ENCODE results near the gene SPDYE1. TPM values are rescaled to one million over a fixed set of nuclear protein-coding genes. Genes with fewer than 3 reads are reported as not detected.

Gene SPDYE1
- total and polyA plus RNA-seq, 8 donors = 1.4 to 2.5 (median 1.8) TPM; not detected in 2

DNA sequence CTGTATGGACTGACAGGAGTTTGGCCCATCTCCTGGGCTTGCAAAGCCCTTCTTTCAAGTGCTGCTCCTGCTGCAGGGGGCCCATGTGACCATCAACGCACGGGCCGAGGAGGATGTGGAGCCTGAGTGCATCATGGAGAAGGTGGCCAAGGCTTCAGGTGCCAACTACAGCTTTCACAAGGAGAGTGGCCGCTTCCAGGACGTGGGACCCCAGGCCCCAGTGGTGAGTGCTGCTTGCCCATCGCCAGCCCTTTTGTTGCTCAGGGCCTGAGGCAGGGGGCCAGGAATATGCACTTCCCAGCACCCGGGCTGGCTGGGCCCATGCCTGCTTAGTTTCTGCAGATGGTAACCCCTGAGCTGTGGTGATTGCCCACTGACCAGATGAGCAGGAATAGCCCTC, 59.0 kb downstream of the SPDYE1 start:
- intact Hi-C loops (cut with DNase I) = no loop called here
- no peaks in the 10 kb centered on the region for H3K9me3 ChIP-seq
- H3K36me3 ChIP-seq = peaks cover 0 to 100% of the 10 kb centered on the region in 2 donors
- H3K27me3 ChIP-seq = no peaks in the 10 kb centered on the region
- TF ChIP-seq, protein P1, sequence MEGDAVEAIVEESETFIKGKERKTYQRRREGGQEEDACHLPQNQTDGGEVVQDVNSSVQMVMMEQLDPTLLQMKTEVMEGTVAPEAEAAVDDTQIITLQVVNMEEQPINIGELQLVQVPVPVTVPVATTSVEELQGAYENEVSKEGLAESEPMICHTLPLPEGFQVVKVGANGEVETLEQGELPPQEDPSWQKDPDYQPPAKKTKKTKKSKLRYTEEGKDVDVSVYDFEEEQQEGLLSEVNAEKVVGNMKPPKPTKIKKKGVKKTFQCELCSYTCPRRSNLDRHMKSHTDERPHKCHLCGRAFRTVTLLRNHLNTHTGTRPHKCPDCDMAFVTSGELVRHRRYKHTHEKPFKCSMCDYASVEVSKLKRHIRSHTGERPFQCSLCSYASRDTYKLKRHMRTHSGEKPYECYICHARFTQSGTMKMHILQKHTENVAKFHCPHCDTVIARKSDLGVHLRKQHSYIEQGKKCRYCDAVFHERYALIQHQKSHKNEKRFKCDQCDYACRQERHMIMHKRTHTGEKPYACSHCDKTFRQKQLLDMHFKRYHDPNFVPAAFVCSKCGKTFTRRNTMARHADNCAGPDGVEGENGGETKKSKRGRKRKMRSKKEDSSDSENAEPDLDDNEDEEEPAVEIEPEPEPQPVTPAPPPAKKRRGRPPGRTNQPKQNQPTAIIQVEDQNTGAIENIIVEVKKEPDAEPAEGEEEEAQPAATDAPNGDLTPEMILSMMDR (IDR thresholded peaks at IDR 0.05) = no peak
- no peak overlapping the region for H3K4me3 ChIP-seq
- ATAC-seq = no peak
- peaks cover 0 to 9% of the 10 kb centered on the region in 2 donors for H3K4me1 ChIP-seq
- DNase-seq = no peak
- H3K27ac ChIP-seq = no peak overlapping the region

DNA sequence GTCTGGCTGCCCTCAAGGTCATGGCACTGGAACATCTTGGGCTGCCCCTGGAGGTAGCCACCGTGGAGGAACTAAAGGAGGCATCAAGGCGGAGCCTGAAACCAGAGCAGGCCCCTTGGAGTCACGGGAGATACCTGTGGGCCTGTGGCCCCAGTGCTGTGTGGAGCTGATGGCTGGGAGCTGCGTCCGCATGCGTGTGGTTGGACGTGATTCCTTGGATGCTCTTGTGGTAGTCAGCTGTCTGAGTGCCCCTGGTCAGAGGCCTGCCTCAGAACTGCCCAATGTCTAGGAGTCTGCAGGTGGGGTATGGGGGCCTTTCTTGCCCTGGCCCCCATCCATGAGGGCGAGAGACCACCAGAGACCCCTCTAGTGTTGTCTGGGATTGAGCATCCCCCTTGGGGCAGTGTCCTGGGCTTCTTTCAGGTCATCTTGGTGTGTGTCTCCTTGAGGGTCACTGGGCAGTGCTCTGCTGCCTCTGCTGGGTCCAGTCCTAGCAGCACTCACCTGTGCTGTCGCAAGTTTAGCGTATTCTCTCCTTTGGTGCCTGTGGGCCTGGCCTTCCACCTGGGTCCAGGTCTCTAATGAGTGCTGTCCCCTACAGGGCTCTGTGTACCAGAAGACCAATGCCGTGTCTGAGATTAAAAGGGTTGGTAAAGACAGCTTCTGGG, 59.6 kb downstream of the SPDYE1 start:
- ATAC-seq = no peak
- H3K4me1 ChIP-seq = peaks cover 0 to 2% of the 10 kb centered on the region in 2 donors
- TF ChIP-seq, protein P1 (IDR thresholded peaks at IDR 0.05) = no peak
- DNase-seq = peak in 1 of 4 donors; percentile 6
- H3K36me3 ChIP-seq = peaks cover 0 to 100% of the 10 kb centered on the region in 2 donors
- H3K27ac ChIP-seq = no peak overlapping the region
- H3K4me3 ChIP-seq = no peak overlapping the region
- no peaks in the 10 kb centered on the region for H3K27me3 ChIP-seq
- intact Hi-C loops (cut with DNase I) = no loop called here
- H3K9me3 ChIP-seq = no peaks in the 10 kb centered on the region

DNA sequence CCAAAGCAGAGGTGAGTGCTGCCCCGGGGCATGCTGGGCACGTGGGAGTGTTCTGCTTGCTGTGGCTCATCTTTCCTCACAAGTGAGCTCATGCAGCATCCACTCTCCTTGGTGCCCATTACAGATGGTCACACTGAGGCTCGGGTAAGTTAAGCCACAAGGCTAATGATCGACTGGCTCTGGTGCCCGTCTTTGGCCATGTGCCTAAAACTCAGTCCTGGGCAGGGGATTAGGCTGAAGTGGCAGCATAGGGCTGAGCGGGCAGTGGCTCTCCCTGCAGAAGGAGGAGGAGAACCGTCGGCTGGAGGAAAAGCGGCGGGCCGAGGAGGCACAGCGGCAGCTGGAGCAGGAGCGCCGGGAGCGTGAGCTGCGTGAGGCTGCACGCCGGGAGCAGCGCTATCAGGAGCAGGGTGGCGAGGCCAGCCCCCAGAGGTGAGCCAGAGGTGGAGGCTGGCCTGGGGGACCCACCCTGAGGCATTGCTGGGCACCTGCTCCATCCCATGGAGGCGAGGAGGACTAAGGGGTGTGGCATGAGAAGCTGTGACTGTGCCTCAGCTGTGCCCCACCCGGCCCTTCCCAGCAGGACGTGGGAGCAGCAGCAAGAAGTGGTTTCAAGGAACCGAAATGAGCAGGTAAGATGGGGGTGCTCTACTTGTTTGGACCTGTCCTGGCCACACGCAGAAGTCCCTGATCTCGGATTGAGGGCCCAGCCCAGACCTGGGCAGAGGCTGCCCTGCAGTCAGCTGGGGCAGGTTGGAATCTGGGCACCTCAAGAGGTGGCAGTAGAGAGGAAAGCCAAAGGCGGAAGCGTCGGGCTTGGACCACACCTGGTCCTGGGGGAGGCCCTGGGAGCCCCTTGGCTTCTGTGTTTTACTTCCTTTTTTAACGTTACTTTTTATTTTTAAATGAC, 60.4 kb downstream of the SPDYE1 start:
- H3K4me3 ChIP-seq = no peak overlapping the region
- TF ChIP-seq, protein P1 (IDR thresholded peaks at IDR 0.05) = no peak
- ATAC-seq (no peak), DNase-seq (peak in 2 of 4 donors; percentile 17 to 61)
- H3K27me3 ChIP-seq = no peaks in the 10 kb centered on the region
- H3K4me1 ChIP-seq = no peaks in the 10 kb centered on the region
- no peaks in the 10 kb centered on the region for H3K9me3 ChIP-seq
- H3K36me3 ChIP-seq = peaks cover 0 to 100% of the 10 kb centered on the region in 2 donors
- intact Hi-C loops (cut with DNase I) = no loop called here
- no peak overlapping the region for H3K27ac ChIP-seq

DNA sequence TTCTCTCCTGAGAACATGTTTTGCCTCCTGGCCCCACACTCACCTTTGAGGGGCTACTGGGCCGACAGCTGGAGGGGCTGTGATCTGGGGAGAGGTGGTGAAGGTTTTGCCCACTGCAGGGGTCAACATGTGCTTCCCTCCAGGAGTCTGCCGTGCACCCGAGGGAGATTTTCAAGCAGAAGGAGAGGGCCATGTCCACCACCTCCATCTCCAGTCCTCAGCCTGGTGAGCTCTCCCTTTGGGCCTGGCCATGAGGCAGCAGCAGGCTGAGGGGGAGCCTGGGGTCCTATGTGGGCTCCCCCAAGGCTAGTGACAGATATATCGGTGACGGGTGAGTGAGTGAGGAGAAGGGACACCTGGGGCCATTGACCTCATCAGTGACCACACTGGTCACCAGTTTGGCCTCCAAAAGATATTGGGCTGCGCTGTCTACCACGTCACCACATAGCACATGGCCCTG, 61.1 kb downstream of the SPDYE1 start:
- DNase-seq = no peak
- Histone ChIP-seq H3K4me3 (no peak overlapping the region), H3K27ac (no peak overlapping the region), H3K4me1 (no peaks in the 10 kb centered on the region), H3K9me3 (no peaks in the 10 kb centered on the region), H3K27me3 (no peaks in the 10 kb centered on the region), H3K36me3 (peaks cover 0 to 93% of the 10 kb centered on the region in 2 donors)
- intact Hi-C loops (cut with DNase I) = no loop called here
- TF ChIP-seq, protein P1 (IDR thresholded peaks at IDR 0.05) = no peak
- ATAC-seq = no peak
